Mesendoderm (in vitro differentiated cells): Measurements from ENCODE around the gene FUZ.

Source experiments
- DNase-seq: peaks from one replicate; pipeline ENCODE4 v3.0.0; 2013
- H2AK5ac ChIP-seq: 2 replicates; pipeline ENCODE4 v1.6.1; 2013; ENCODE audit warnings: low read length, inconsistent platforms
- H2BK120ac ChIP-seq: 2 replicates; pipeline ENCODE4 v1.6.1; 2013; ENCODE audit warnings: low read depth, mild to moderate bottlenecking, low read length, moderate library complexity, mixed read lengths
- H2BK15ac ChIP-seq: replicated peaks from 2 replicates; pipeline ENCODE4 v1.6.1; 2013; ENCODE audit warnings: low read depth, mild to moderate bottlenecking, moderate library complexity
- H2BK5ac ChIP-seq: 2 replicates; pipeline ENCODE4 v1.6.1; 2013; ENCODE audit warnings: low read length, inconsistent platforms
- H3K18ac ChIP-seq: 2 replicates; pipeline ENCODE4 v1.6.1; 2013; ENCODE audit warnings: mild to moderate bottlenecking, low read length, mixed read lengths
- H3K23ac ChIP-seq: one replicate; pipeline ENCODE4 v1.6.1; 2013; ENCODE audit warnings: low read length
- H3K27ac ChIP-seq: 2 replicates; pipeline ENCODE4 v1.5.1; 2013; ENCODE audit warnings: low read depth, mild to moderate bottlenecking, inconsistent platforms, low read length, moderate library complexity
- H3K27me3 ChIP-seq: 2 replicates; pipeline ENCODE4 v1.6.1; 2013; ENCODE audit warnings: low read length, control low read depth, mild to moderate bottlenecking, inconsistent platforms; ENCODE audit not compliant: insufficient read depth, poor library complexity
- H3K36me3 ChIP-seq: 2 replicates; pipeline ENCODE4 v1.6.1; 2013; ENCODE audit warnings: low read length, inconsistent platforms; ENCODE audit not compliant: control insufficient read depth, insufficient read depth
- H3K4ac ChIP-seq: one replicate; pipeline ENCODE4 v1.6.1; 2013; ENCODE audit warnings: low read depth, mild to moderate bottlenecking, low read length, moderate library complexity
- H3K4me1 ChIP-seq: 2 replicates; pipeline ENCODE4 v1.6.1; 2013; ENCODE audit warnings: low read depth, low read length, inconsistent platforms; ENCODE audit not compliant: control insufficient read depth
- H3K4me2 ChIP-seq: 2 replicates; pipeline ENCODE4 v1.6.1; 2013; ENCODE audit warnings: low read length
- H3K4me3 ChIP-seq: 2 replicates; pipeline ENCODE4 v1.5.1; 2013; ENCODE audit warnings: mild to moderate bottlenecking, low read length
- H3K56ac ChIP-seq: one replicate; pipeline ENCODE4 v1.6.1; 2013; ENCODE audit warnings: low read length
- H3K79me1 ChIP-seq: 2 replicates; pipeline ENCODE4 v1.6.1; 2013; ENCODE audit warnings: low read length, inconsistent platforms
- H3K79me2 ChIP-seq: 2 replicates; pipeline ENCODE4 v1.6.1; 2013; ENCODE audit warnings: mild to moderate bottlenecking, low read length; ENCODE audit not compliant: control insufficient read depth, insufficient read depth
- H3K9ac ChIP-seq: 2 replicates; pipeline ENCODE4 v1.6.1; 2013; ENCODE audit warnings: low read length, inconsistent platforms
- H4K5ac ChIP-seq: one replicate; pipeline ENCODE4 v1.6.1; 2013; ENCODE audit warnings: low read length
- H4K8ac ChIP-seq: one replicate; pipeline ENCODE4 v1.6.1; 2013; ENCODE audit warnings: low read depth, mild to moderate bottlenecking, control low read depth, low read length, moderate library complexity
- WGBS: extraction: QIAGEN DNeasy Blood & Tissue Kit; methylation state at CpG from one replicate; pipeline ENCODE4 v1.1.7; 2013; ENCODE audit warnings: low lambda C conversion rate, missing lambda C conversion rate; ENCODE audit not compliant: insufficient coverage; ENCODE audit errors: extremely low coverage; 5-methylcytosine and 5-hydroxymethylcytosine counted together

FUZ gene

GRCh38 chr19:49770529-49770928, 42.6 kb downstream of the FUZ start:
- Histone ChIP-seq H3K4me3 (no peak overlapping the region), H2BK5ac (no peak overlapping the region), H3K79me1 (peaks cover 21% of the 10 kb centered on the region), H3K56ac (no peak overlapping the region), H3K23ac (no peak overlapping the region), H3K36me3 (no peaks in the 10 kb centered on the region), H2AK5ac (no peak overlapping the region), H3K27me3 (no peaks in the 10 kb centered on the region), H3K79me2 (peaks cover 17% of the 10 kb centered on the region), H3K4me1 (peaks cover 3% of the 10 kb centered on the region), H3K18ac (no peak overlapping the region), H3K4ac (no peak overlapping the region), H4K8ac (no peak overlapping the region), H3K9ac (no peak overlapping the region), H3K4me2 (no peak overlapping the region), H2BK120ac (no peak overlapping the region), H3K27ac (no peak overlapping the region), H4K5ac (no peak overlapping the region), H2BK15ac (no peak overlapping the region)
- DNase-seq, result no peak
- WGBS, result no CpG with 5 or more reads among the region's 8 CpGs

- Histone ChIP-seq H3K27ac (no peak overlapping the region), H3K9ac (peak overlapping the region; percentile 87), H2AK5ac (no peak overlapping the region), H2BK120ac (no peak overlapping the region), H3K27me3 (no peaks in the 10 kb centered on the region), H4K5ac (no peak overlapping the region), H3K4me1 (peaks cover 4% of the 10 kb centered on the region), H3K79me1 (peaks cover 21% of the 10 kb centered on the region), H3K79me2 (peaks cover 17% of the 10 kb centered on the region), H3K4ac (no peak overlapping the region), H2BK5ac (no peak overlapping the region), H3K4me3 (no peak overlapping the region), H3K36me3 (no peaks in the 10 kb centered on the region), H2BK15ac (no peak overlapping the region), H3K23ac (peak overlapping the region; percentile 89), H3K18ac (no peak overlapping the region), H3K56ac (peak overlapping the region; percentile 91), H3K4me2 (peak overlapping the region; percentile 94), H4K8ac (no peak overlapping the region)
- no peak for DNase-seq
- no CpG with 5 or more reads among the region's 12 CpGs for WGBS
Observed at GRCh38 chr19:49767967-49768581, 45.0 kb downstream of the FUZ start.

- H3K27me3 ChIP-seq, result no peaks in the 10 kb centered on the region
- whole genome bisulfite sequencing, result no CpG with 5 or more reads among the region's 9 CpGs
- H2BK120ac ChIP-seq, result no peak overlapping the region
- no peak overlapping the region for H3K4ac ChIP-seq
- no peak overlapping the region for H4K5ac ChIP-seq
- H3K9ac ChIP-seq, result peak overlapping the region; percentile 87
- peak overlapping the region; percentile 6 for H3K18ac ChIP-seq
- DNase-seq, result peak; percentile 29
- H3K4me1 ChIP-seq, result peaks cover 4% of the 10 kb centered on the region
- no peak overlapping the region for H4K8ac ChIP-seq
- H3K4me3 ChIP-seq, result peak overlapping the region; percentile 87
- H3K36me3 ChIP-seq, result no peaks in the 10 kb centered on the region
- H3K23ac ChIP-seq, result no peak overlapping the region
- no peak overlapping the region for H3K27ac ChIP-seq
- H3K79me2 ChIP-seq, result peaks cover 17% of the 10 kb centered on the region
- peaks cover 21% of the 10 kb centered on the region for H3K79me1 ChIP-seq
- H2AK5ac ChIP-seq, result no peak overlapping the region
- peak overlapping the region; percentile 91 for H3K56ac ChIP-seq
- peak overlapping the region; percentile 94 for H3K4me2 ChIP-seq
- no peak overlapping the region for H2BK15ac ChIP-seq
- no peak overlapping the region for H2BK5ac ChIP-seq
Observed at GRCh38 chr19:49767381-49767780, 45.7 kb downstream of the FUZ start.

- H3K79me2 ChIP-seq, result peaks cover 17% of the 10 kb centered on the region
- H4K8ac ChIP-seq, result no peak within 1 kb of the TSS
- peak within 1 kb of the TSS; percentile 82 for H2BK5ac ChIP-seq
- peak within 1 kb of the TSS; percentile 87 for H3K9ac ChIP-seq
- H3K18ac ChIP-seq, result peak within 1 kb of the TSS; percentile 84
- H3K79me1 ChIP-seq, result peaks cover 21% of the 10 kb centered on the region
- WGBS, result no CpG with 5 or more reads among the region's 38 CpGs
- H4K5ac ChIP-seq, result peak within 1 kb of the TSS; percentile 98
- H3K4ac ChIP-seq, result peak within 1 kb of the TSS; percentile 97
- peak within 1 kb of the TSS; percentile 79 for H2BK120ac ChIP-seq
- H3K23ac ChIP-seq, result no peak within 1 kb of the TSS
- peak within 1 kb of the TSS; percentile 91 for H3K56ac ChIP-seq
- DNase-seq, result no peak
- peaks cover 4% of the 10 kb centered on the region for H3K4me1 ChIP-seq
- peak within 1 kb of the TSS; percentile 87 for H3K4me3 ChIP-seq
- peak within 1 kb of the TSS; percentile 94 for H3K4me2 ChIP-seq
- H2AK5ac ChIP-seq, result peak within 1 kb of the TSS; percentile 65
- H3K27me3 ChIP-seq, result no peaks in the 10 kb centered on the region
- H3K27ac ChIP-seq, result peak within 1 kb of the TSS; percentile 94
- no peak within 1 kb of the TSS for H2BK15ac ChIP-seq
- no peaks in the 10 kb centered on the region for H3K36me3 ChIP-seq
Observed at GRCh38 chr19:49766930-49767299, 46.2 kb downstream of the FUZ start, which contains the start of gene AP2A1. Gene AP2A1, plus strand, starts transcription at chr19:49767001. Its CDS starts 133 bp downstream, at chr19:49767134.

- Histone ChIP-seq H2BK5ac (peak overlapping the region; percentile 82), H4K5ac (peak overlapping the region; percentile 98), H2BK15ac (no peak overlapping the region), H3K4me1 (peaks cover 6% of the 10 kb centered on the region), H3K79me1 (peaks cover 21% of the 10 kb centered on the region), H4K8ac (no peak overlapping the region), H3K79me2 (peaks cover 17% of the 10 kb centered on the region), H3K56ac (peak overlapping the region; percentile 75), H3K9ac (peak overlapping the region; percentile 73), H3K27ac (peak overlapping the region; percentile 94), H3K18ac (peak overlapping the region; percentile 84), H2BK120ac (peak overlapping the region; percentile 79), H3K23ac (no peak overlapping the region), H3K4me2 (peak overlapping the region; percentile 64), H3K36me3 (no peaks in the 10 kb centered on the region), H3K4me3 (peak overlapping the region; percentile 0), H2AK5ac (peak overlapping the region; percentile 65), H3K27me3 (no peaks in the 10 kb centered on the region), H3K4ac (peak overlapping the region; percentile 97)
- DNase-seq, result peak; percentile 100
- WGBS, result no CpG with 5 or more reads among the region's 53 CpGs
Observed at GRCh38 chr19:49766007-49766929, 46.8 kb downstream of the FUZ start.
